ENCODE data around the gene IFI27L2.

- TF ChIP-seq CTCF (IDR thresholded peaks at IDR 0.05): no peak
- no peak for TF ChIP-seq POLR2A (IDR thresholded peaks at IDR 0.05)
These were observed 23.3 kb upstream of the IFI27L2 start for GRCh38 chr14:94152676-94153075.

All from stomach (tissue), 4 donors.